ENCODE results near the gene SLC26A1. TPM values are rescaled to one million over a fixed set of nuclear protein-coding genes. Genes with fewer than 3 reads are reported as not detected.

The SLC26A1 gene
- total RNA-seq, 2 donors from 2014 or later, result 0.27 to 0.34 TPM

GRCh38 chr4:973431-974397 lies 19.5 kb downstream of the SLC26A1 start, which contains the start of gene DGKQ:
DGKQ (minus strand) TSS chr4:973569; CDS start chr4:973482, 87 bp downstream.
- intact Hi-C loops (cut with DNase I), result loop anchor here (5.0 kb wide), 1 partner anchor 41 kb away; the partner anchor contains the start of genes GAK and TMEM175
- DNase-seq (ENCODE audit: low spot score), result peak; percentile 81
- TF ChIP-seq, protein P1, sequence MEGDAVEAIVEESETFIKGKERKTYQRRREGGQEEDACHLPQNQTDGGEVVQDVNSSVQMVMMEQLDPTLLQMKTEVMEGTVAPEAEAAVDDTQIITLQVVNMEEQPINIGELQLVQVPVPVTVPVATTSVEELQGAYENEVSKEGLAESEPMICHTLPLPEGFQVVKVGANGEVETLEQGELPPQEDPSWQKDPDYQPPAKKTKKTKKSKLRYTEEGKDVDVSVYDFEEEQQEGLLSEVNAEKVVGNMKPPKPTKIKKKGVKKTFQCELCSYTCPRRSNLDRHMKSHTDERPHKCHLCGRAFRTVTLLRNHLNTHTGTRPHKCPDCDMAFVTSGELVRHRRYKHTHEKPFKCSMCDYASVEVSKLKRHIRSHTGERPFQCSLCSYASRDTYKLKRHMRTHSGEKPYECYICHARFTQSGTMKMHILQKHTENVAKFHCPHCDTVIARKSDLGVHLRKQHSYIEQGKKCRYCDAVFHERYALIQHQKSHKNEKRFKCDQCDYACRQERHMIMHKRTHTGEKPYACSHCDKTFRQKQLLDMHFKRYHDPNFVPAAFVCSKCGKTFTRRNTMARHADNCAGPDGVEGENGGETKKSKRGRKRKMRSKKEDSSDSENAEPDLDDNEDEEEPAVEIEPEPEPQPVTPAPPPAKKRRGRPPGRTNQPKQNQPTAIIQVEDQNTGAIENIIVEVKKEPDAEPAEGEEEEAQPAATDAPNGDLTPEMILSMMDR (IDR thresholded peaks at IDR 0.05), result no peak
- TF ChIP-seq POLR2A (IDR thresholded peaks at IDR 0.05) (no peak), POLR2AphosphoS5 (IDR thresholded peaks at IDR 0.05) (no peak)
- Histone ChIP-seq H3K9me3 (no peaks in the 10 kb centered on the region), H3K27me3 (replicated peaks; ENCODE audit: insufficient read depth) (no peaks in the 10 kb centered on the region), H3K36me3 (no peaks in the 10 kb centered on the region), H3K27ac (peak within 1 kb of the TSS in 1 of 2 donors; percentile 22), H3K4me1 (replicated peaks) (peaks cover 11% of the 10 kb centered on the region), H3K4me3 (peak within 1 kb of the TSS; percentile 60 to 66)
- 30% methylated on average over 89 of the region's 123 CpGs for WGBS

DNA sequence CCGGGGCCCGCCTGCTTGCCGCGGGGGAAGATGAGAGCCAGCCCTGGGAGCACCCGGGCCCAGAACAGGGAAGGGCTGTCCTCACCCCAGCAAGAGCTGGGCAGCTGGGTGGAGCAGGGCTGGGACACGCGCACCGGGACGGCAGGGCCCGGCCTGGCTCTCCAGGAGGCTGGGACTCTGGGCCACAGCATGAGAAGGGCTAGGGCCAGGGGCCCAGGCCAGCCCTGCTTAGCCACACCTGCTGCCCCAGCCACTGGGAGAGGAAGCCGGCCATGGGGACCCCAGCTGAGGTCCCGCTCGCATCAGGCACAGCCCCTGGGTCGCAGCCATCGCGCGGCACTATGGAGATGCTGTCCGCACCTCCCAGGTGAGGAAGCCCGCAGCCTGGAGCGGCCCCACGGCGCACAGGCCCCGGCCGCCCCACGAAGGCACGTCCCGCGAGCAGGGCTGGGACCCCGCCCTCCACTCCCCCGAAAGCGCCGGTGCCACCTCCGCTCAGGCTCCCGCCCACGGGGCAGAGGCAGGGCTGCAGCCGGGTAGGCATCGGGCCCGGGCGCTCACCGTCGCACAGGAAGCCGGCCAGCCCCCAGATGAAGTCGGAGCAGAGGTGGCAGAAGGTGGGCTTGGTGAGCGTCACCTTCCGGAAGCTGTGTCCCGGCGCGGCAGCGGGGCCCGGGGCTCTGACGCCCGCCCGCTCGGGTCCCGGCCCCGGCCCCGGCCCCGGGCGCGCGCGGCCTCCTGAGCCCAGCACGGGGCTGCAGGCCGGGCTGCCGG lies 20.4 kb downstream of the SLC26A1 start:
- Histone ChIP-seq H3K4me1 (replicated peaks) (peaks cover 11% of the 10 kb centered on the region), H3K27ac (peak overlapping the region in 1 of 2 donors; percentile 22), H3K9me3 (no peaks in the 10 kb centered on the region), H3K27me3 (replicated peaks; ENCODE audit: insufficient read depth) (no peaks in the 10 kb centered on the region), H3K36me3 (no peaks in the 10 kb centered on the region), H3K4me3 (peak overlapping the region; percentile 60 to 66)
- 0% methylated on average over 9 of the region's 65 CpGs for WGBS
- intact Hi-C loops (cut with DNase I), result loop anchor here (5.0 kb wide), 1 partner anchor 41 kb away; the partner anchor contains the start of genes GAK and TMEM175
- TF ChIP-seq, protein P1 (IDR thresholded peaks at IDR 0.05), result no peak
- TF ChIP-seq POLR2A (IDR thresholded peaks at IDR 0.05), result no peak
- no peak for TF ChIP-seq POLR2AphosphoS5 (IDR thresholded peaks at IDR 0.05)
- no peak for DNase-seq (ENCODE audit: low spot score)

DNA sequence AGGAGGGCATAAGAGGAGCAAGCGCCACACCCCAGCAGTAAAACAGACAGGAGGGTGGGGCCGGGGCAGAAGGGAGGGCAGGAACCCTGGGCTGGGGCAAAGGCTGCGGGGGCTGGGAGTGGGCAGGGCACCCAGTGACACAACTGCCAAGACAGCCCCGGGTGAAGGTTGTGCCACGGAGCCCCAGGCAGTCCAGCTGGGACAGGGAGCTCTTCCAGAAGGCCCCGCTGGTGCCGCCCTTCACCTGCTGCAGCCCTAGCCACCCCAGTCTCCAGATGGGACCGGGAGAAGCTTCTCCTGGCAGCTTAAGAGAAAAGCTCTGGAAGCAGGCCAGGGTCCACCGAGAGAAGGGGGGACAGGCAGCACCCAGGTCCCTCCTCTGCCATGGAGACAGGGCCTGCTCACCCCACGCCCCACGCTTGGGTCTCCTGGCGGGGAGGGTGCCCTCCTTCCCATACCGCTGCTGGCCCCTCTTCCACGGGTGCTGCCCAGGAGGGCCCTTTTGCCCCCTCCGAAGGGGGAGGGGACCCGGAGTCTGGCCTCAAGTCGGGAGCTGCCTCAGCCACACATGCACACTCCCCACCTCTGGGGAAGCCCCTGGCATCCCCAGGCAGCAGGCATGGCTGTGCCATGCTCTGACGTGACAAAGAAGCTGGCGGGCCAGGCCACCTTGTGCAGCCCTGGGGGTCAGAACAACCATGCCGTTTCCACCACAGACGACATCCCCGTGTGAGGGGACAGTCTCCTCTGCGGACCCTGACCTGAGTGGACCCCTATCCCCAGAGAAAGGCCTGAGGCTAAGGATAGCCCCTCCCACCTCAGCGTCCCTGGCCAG lies 21.3 kb downstream of the SLC26A1 start:
- no peak overlapping the region for H3K27ac ChIP-seq
- 38% methylated on average over 21 of the region's 24 CpGs for WGBS
- intact Hi-C loops (cut with DNase I), result loop anchor here (5.0 kb wide), 1 partner anchor 40 kb away; the partner anchor contains the start of genes GAK and TMEM175
- no peak for DNase-seq (ENCODE audit: low spot score)
- H3K9me3 ChIP-seq, result no peaks in the 10 kb centered on the region
- TF ChIP-seq POLR2AphosphoS5 (IDR thresholded peaks at IDR 0.05) (no peak), POLR2A (IDR thresholded peaks at IDR 0.05) (no peak)
- TF ChIP-seq, protein P1 (IDR thresholded peaks at IDR 0.05), result no peak
- H3K36me3 ChIP-seq, result no peaks in the 10 kb centered on the region
- H3K4me1 ChIP-seq (replicated peaks), result peaks cover 11% of the 10 kb centered on the region
- no peaks in the 10 kb centered on the region for H3K27me3 ChIP-seq (replicated peaks; ENCODE audit: insufficient read depth)
- H3K4me3 ChIP-seq, result peak overlapping the region; percentile 60 to 66

- intact Hi-C loops (cut with DNase I), result loop anchor here (5.0 kb wide), 1 partner anchor 39 kb away; the partner anchor contains the start of genes GAK and TMEM175
These were observed 22.2 kb downstream of the SLC26A1 start for GRCh38 chr4:970854-971520.

More at GRCh38 chr4:970854-971520, 22.2 kb downstream of the SLC26A1 start:
- Histone ChIP-seq H3K27ac (no peak overlapping the region), H3K9me3 (no peaks in the 10 kb centered on the region), H3K4me1 (replicated peaks) (peaks cover 11% of the 10 kb centered on the region), H3K27me3 (replicated peaks; ENCODE audit: insufficient read depth) (no peaks in the 10 kb centered on the region), H3K4me3 (no peak overlapping the region), H3K36me3 (peaks cover 0 to 4% of the 10 kb centered on the region in 2 donors)
- 79% methylated on average over 17 of the region's 17 CpGs for WGBS
- TF ChIP-seq, protein P1 (IDR thresholded peaks at IDR 0.05), result no peak
- TF ChIP-seq POLR2AphosphoS5 (IDR thresholded peaks at IDR 0.05), result no peak
- TF ChIP-seq POLR2A (IDR thresholded peaks at IDR 0.05), result no peak
- no peak for DNase-seq (ENCODE audit: low spot score)
